WTC11 (cell line): ENCODE measurements around the gene ORC3.

Source experiments
- SMAD3 ChIP-seq: sonication (generic); formaldehyde crosslinking; IDR thresholded peaks from 2 replicates; pipeline ENCODE4 v1.8.0; 2022; ENCODE audit warnings: missing genetic modification reagents, mild to moderate bottlenecking, borderline replicate concordance
- TF ChIP-seq, protein P1 (sequence below): fragments of 200-600 bp; IDR thresholded peaks from 2 replicates; pipeline ENCODE4 v1.8.0; 2022; ENCODE audit warnings: antibody characterized with exemption

DNA sequence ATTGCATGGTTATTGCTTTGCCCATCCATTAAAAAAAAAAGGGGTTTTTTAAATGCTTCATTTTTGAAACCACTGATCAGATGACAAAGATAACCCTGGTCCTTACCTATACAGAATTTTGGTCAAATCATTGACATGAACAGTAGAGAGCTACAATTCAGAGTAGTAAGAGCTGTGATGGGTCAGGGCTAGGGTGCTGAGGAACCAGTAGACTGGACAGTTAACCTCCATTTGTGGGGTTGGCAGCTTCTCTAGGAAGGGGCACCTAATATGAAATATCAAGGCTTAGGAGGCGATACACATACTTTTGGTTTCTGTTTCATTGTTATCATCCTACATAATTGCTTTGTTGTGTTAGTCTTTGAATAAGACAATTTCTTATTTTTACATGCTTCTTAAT, 55.1 kb downstream of the ORC3 start:
- TF ChIP-seq SMAD3 (CRISPR knock-in tag): no peak
- TF ChIP-seq, protein P1, sequence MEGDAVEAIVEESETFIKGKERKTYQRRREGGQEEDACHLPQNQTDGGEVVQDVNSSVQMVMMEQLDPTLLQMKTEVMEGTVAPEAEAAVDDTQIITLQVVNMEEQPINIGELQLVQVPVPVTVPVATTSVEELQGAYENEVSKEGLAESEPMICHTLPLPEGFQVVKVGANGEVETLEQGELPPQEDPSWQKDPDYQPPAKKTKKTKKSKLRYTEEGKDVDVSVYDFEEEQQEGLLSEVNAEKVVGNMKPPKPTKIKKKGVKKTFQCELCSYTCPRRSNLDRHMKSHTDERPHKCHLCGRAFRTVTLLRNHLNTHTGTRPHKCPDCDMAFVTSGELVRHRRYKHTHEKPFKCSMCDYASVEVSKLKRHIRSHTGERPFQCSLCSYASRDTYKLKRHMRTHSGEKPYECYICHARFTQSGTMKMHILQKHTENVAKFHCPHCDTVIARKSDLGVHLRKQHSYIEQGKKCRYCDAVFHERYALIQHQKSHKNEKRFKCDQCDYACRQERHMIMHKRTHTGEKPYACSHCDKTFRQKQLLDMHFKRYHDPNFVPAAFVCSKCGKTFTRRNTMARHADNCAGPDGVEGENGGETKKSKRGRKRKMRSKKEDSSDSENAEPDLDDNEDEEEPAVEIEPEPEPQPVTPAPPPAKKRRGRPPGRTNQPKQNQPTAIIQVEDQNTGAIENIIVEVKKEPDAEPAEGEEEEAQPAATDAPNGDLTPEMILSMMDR: no peak
